ENCODE data around the gene GRIP1. TPM values are rescaled to one million over a fixed set of nuclear protein-coding genes. Genes with fewer than 3 reads are reported as not detected.

The GRIP1 gene
- total and polyA plus RNA-seq, 10 of the 15 experiments (the other 5 are each of a cell fraction or from before 2014, with no cell fraction given), result 0.05 to 0.85 (median 0.50) TPM; not detected in 7

GRCh38 chr12:66500841-66501240 is 178.0 kb downstream of the GRIP1 start:
- intact Hi-C loops (cut with micrococcal nuclease; ENCODE audit: unreplicated experiment), result no loop called here
- CTCF ChIA-PET, result no interaction called here
- peak; percentile 57 for ATAC-seq
- TF ChIP-seq CREB1 (IDR thresholded peaks at IDR 0.05; ENCODE audit: low read depth) (peak; percentile 32; the same call in 1 of the 2 replicates), ZNF217 (IDR thresholded peaks at IDR 0.05) (no peak), CBX5 (IDR thresholded peaks at IDR 0.05; ENCODE audit: low read depth) (no peak), ZNF592 (IDR thresholded peaks at IDR 0.05) (no peak), KLF5 (IDR thresholded peaks at IDR 0.05; ENCODE audit: partially characterized antibody) (no peak), CREM (IDR thresholded peaks at IDR 0.05; ENCODE audit: low read depth) (peak; percentile 72), ZNF622 (IDR thresholded peaks at IDR 0.05) (no peak), FOXM1 (IDR thresholded peaks at IDR 0.05; ENCODE audit: low read depth, low read length) (no peak), HCFC1 (IDR thresholded peaks at IDR 0.05; ENCODE audit: low read length) (no peak), IRF4 (IDR thresholded peaks at IDR 0.05; ENCODE audit: low read depth, low read length) (no peak), TBL1XR1 (IDR thresholded peaks at IDR 0.05; ENCODE audit: low read depth, low read length) (0 out of 2 replicates have a peak, but pooled peaks have one; percentile 46), ATF7 (IDR thresholded peaks at IDR 0.05; ENCODE audit: low read depth) (no peak), RAD21 (IDR thresholded peaks at IDR 0.05; ENCODE audit: insufficient read depth, low read depth, low read length) (no peak), IRF5 (IDR thresholded peaks at IDR 0.05; ENCODE audit: borderline replicate concordance) (no peak), DPF2 (IDR thresholded peaks at IDR 0.05) (no peak), MEF2B (IDR thresholded peaks at IDR 0.05; ENCODE audit: partially characterized antibody, poor library complexity, severe bottlenecking) (no peak), RFX5 (IDR thresholded peaks at IDR 0.05; ENCODE audit: low read depth, low read length) (no peak), YBX1 (IDR thresholded peaks at IDR 0.05) (no peak), SMAD5 (IDR thresholded peaks at IDR 0.05; ENCODE audit: low read depth) (no peak), RUNX3 (IDR thresholded peaks at IDR 0.05; ENCODE audit: low read length) (peak; percentile 82), PML (IDR thresholded peaks at IDR 0.05; ENCODE audit: low read length) (0 out of 2 replicates have a peak, but pooled peaks have one; percentile 31), JUNB (IDR thresholded peaks at IDR 0.05) (peak; percentile 26; the same call in 1 of the 2 replicates), SP1 (IDR thresholded peaks at IDR 0.05; ENCODE audit: low read depth, low read length) (no peak)

More at GRCh38 chr12:66500841-66501240, 178.0 kb downstream of the GRIP1 start:
- no peak overlapping the region for H3K4me3 ChIP-seq
- peak; percentile 19 for DNase-seq (ENCODE audit: low read depth, low spot score)
- in situ Hi-C loops (cut with MboI), result no loop called here
- H3K4me2 ChIP-seq (ENCODE audit: control insufficient read depth, insufficient read depth), result no peak overlapping the region
- SMC1A ChIA-PET (ENCODE audit: uncharacterized antibody, unreplicated experiment), result interaction anchor here (0.9 to 1.6 kb wide), 2 partner anchors 9 to 149 kb away, joined by 3 read pairs; no protein-coding TSS in a partner anchor
- BruUV-seq (replicated peaks), result no TSS peak
- 0% methylated on average over 1 of the region's 1 CpG for WGBS (ENCODE audit: insufficient coverage, insufficient replicate concordance, low lambda C conversion rate, missing lambda C conversion rate)
- no peaks in the 10 kb centered on the region for H3K27me3 ChIP-seq (replicated peaks in 1 of 2; ENCODE audit: control insufficient read depth in 2 of 2, insufficient read depth in 2 of 2, low read length in 1 of 2)
- RAD21 ChIA-PET (ENCODE audit: unreplicated experiment), result no interaction called here
- H4K20me1 ChIP-seq (ENCODE audit: control insufficient read depth, insufficient read depth), result no peaks in the 10 kb centered on the region
- H3K9me3 ChIP-seq (replicated peaks; ENCODE audit: control insufficient read depth, insufficient read depth, low read length), result no peaks in the 10 kb centered on the region
- H3K9ac ChIP-seq (ENCODE audit: control insufficient read depth, insufficient read depth, low read length), result no peak overlapping the region
- no peaks in the 10 kb centered on the region for H3K79me2 ChIP-seq (ENCODE audit: control insufficient read depth, insufficient read depth, low read length)
- H2AFZ ChIP-seq (ENCODE audit: control insufficient read depth, low read depth, low read length), result no peak overlapping the region
- no peak overlapping the region for H3K27ac ChIP-seq (ENCODE audit: control insufficient read depth, insufficient read depth)
- POLR2A ChIA-PET, result no interaction called here
- H3K4me1 ChIP-seq (ENCODE audit: control insufficient read depth, insufficient read depth, low read length), result no peaks in the 10 kb centered on the region; the same call in none of the 2 replicates
- H3K36me3 ChIP-seq (ENCODE audit: control insufficient read depth in 2 of 2, insufficient read depth in 2 of 2, low read length in 1 of 2), result no peaks in the 10 kb centered on the region
- FAIRE-seq, result peak; percentile 84

All from GM12878 (cell line).